RPMI8226 (cell line): ENCODE measurements around the gene PLSCR5.

Experiments used
- DNase-seq: peaks from one replicate; pipeline ENCODE4 v3.0.0-alpha.2; 2015

Gene PLSCR5

DNA sequence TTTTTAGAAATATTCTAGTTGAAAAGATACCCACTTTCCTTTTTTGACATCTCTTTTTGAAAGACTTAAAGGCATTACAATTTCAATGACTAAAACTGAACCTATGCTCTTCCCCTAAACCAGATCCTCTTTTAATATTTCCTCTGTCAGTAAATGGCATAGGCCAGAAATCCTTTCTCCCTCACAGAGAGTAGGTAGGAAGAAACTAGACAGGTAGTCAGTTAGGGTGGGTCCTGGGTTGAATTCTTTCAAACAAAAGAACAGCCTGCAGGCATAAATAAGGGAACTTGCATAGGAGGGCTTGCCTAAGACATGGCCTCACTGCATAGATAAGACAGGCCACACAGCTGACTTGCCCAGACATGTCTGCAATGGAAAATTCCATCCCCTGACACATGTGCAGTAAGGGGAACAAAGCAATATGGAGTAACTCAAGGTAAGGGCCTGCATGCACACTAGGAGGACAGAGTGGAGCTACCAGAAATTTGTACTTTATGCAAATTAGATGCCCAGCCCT is 23.1 kb downstream of the PLSCR5 start:
- no peak for DNase-seq

DNA sequence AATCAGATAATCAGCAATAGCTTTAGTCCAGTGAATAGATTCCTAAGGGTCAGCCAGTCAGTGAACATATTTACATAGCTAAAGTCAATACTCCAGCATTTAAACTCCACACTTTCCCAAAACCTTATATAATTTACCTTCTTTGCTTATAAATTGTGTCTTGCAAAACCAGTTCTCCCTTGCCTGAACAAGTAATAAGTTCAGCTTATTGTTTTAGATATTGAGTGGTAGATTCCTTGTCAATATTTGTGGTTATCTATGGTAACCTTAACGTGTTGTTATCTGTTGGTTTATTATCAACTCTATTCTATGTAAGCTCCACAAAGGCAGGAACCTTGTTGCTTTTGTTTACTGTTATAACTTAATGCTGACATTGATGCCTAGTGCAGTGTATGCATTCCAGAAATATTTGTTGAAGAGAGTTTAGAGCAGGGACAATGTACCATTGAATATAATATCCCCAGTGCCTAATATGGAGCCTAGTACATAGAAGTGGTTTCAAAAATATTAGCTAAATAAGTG is 24.0 kb downstream of the PLSCR5 start:
- DNase-seq: no peak

DNA sequence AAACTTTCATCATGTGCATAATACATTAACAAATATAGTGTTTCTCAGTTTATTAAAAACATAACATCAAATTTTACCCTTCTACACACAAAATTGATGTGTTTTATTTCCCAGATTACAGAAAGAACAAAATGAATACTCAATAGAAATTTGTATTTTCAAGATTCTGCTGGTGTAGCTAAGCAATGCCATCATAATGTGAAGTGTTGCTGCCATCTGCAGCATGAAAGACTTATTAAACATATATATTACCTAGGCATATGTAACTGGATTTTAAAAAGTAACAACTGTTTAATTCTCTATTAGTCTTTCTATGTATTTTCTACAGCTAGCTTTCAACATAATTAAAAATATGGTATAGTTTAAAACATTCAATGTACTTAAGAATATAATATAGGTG is 27.5 kb downstream of the PLSCR5 start:
- peak; percentile 24 for DNase-seq

DNA sequence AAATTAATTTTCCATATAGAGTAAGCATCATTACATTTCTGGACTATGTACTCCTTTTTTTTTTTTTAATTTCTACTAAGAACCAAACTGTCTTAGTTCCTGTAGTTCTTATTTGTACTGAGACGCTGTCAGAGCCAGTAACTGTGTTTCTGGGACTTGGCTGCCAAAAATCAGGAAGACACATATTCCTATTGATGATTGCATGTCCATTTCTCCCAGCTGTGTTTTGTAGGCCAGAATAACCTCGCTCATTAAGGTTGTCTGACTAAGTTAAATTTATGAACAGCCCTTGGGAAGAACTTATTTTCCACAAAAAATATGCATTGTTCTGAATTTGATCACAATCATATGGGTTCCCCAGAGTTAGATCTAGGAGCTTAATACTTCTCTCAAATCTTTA is 29.5 kb downstream of the PLSCR5 start:
- DNase-seq: no peak

DNA sequence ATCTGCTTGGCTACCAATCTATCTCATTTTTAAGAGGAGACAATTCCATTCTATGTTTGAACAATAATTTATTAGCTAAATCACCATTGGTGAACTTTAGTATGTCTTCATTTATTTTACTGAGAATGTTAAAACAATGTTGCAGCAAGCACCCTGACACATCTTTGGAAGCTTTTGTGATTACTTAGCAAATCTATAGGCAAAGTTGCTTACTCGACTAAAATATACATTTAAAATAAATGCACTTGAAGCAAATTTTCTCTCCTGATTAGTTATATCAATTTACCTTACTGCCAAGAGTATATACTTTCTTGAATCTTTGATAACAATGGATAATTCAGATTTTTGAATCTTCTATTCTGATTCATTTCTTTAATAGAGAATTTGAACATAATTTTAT is 31.0 kb downstream of the PLSCR5 start:
- no peak for DNase-seq

DNA sequence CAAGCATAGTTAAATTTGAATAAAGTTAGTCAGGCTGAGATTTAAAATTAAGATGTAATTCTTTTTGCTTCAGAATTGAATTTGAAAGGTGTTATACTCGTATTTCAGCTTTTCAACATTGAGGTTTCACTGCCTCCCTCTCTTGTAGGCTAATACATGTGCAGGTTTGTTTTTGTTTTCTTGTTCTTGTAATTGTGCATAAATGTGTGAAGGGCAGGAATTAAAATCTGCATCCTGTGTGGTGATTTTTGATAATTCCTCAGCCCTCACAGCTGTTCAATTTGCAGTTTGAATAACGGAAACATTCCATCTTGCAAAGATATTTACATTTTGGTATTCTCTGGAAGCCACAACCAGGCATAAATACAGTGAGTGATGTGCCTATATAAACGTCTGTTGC is 35.8 kb downstream of the PLSCR5 start:
- DNase-seq: no peak

DNA sequence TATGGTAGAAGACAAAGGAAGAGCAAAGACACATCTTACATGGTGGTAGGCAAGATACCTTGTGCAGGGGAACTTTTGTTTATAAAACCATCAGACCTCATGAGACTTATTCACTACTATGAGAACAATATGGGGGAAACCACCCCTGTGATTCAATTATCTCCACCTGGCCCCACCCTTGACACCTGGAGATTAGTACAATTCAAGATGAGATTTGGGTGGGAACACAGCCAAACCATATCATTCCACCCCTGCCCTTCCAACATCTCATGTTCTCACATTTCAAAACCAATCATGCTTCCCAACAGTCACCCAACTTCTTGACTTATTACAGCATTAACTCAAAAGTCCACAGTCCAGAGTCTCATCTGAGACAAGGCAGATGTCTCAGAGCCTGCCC is 39.0 kb downstream of the PLSCR5 start:
- no peak for DNase-seq

DNA sequence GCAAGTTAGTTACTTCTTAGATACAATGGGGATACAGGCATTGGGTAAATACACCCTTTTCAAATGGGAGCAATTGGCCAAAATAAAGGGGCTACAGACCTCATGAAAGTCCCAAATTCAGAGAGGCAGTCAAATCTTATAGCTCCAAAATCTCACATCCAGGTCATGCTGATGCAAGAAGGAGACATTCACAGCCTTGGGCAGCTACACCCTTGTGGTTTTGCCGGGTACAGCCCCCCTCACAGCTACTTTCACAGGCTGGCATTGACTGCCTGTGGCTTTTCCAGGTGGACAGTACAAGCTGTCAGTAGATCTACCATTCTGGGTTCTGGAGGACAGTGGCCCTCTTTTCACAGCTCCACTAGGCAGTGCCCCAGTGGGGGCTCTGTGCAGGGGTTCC is 43.3 kb downstream of the PLSCR5 start:
- no peak for DNase-seq

DNA sequence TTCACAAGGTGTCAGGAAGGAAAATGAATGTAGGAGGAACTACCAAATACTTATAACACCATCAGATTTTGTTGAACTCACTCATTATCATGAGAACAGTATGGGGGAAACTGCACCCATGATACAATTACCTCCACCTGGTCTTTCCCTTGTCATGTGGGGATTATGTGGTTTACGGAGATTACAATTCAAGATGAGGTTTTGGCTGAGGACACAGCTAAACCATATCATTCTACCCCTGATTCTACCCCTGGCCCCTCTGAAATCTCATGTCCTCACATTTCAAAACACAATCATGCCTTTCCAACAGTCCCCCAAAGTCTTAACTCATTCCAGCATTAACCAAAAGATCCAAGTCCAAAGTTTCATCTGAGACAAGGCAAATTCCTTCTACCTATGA is 43.7 kb downstream of the PLSCR5 start:
- no peak for DNase-seq

DNA sequence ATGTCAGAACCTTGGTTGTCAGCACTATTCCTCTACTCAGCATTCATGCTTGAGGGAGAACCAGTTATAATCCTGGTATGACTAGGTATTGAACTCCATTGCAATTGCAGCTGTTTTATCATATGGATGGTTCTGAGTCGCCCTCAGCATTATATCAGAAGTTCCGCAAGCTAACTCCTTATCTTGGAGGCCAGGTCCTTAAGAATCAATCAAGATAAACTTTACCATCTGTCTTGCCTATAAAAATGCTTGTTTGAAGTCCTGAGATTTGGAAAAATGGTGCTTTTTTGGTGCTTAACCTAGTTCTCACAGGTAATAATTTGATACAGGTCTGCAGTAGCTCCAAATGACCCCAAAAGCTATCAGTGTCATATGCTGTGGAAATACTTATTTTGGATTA is 44.5 kb downstream of the PLSCR5 start:
- no peak for DNase-seq

DNA sequence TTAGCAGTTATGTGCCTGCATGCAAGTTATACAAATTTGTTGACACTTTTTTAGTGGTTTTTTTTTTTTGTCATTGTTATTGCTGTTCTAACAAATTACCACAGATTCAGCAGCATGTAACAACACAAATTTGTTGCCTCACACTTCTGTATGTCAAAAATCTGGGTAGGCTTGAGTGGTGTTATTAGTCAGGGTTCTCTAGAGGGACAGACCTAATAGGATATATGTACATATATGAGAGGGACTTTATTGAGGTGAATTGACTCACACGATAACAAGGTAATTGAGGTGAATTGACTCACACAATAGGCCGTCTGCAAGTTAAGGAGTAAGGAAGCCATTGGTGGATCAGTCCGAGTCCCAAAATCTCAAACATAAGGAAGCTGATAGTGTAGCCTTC is 45.8 kb downstream of the PLSCR5 start:
- no peak for DNase-seq

DNA sequence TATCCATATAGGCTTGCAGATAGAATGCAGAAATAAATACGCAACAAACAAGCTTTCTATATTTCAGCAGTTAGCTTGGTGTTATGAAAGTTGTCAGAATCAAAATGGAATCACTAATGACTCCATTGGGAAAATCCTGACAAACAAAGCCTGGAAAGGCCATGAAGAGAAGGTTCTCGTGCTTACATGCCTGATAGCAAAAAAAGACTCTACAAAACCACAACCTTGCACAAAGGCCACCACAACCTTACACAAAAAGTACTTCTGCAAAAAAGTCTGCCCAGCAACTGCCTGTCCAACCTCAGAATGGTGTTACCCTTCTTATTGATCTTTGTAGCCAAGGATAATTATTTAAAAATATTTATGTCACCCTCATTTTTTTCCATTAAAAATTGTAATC is 46.4 kb downstream of the PLSCR5 start:
- DNase-seq: no peak

DNA sequence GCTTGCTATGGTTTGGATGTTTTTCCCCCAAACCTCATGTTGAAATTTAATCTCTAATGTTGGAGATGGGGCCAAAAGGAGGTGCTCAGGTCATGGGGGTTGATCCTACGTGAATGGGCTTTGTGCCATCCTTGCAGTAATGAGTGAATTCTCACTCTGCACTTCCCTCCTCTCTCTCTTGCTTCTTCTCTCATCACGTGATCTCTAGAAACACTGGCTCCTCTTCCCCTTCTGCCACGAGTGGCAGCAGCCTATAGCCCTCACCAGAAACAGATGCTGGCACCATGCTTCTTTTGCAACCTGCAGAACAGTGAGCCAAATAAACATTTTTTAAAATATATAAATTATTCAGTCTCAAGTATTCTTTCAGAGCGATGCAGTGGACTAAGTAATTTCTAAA is 47.4 kb downstream of the PLSCR5 start:
- no peak for DNase-seq

DNA sequence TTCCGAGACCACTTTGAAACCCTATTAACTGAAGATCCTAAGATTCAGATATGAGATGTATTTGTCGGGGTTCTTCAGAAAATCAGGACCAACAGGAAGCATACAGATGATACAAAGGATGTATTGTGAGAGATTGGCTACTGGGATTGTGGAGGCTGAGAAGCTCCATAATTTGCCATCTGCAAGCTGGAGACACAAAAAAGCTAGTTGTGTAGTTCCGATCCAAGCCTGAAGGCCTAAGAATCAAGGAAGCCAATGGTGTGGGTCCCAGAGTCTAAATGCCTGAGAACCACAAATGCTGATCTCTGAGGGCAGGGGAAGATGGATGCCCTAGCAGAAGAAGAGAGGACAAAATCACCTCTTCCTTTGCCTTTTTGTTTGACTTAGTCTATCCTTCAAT is 49.8 kb downstream of the PLSCR5 start:
- DNase-seq: no peak

DNA sequence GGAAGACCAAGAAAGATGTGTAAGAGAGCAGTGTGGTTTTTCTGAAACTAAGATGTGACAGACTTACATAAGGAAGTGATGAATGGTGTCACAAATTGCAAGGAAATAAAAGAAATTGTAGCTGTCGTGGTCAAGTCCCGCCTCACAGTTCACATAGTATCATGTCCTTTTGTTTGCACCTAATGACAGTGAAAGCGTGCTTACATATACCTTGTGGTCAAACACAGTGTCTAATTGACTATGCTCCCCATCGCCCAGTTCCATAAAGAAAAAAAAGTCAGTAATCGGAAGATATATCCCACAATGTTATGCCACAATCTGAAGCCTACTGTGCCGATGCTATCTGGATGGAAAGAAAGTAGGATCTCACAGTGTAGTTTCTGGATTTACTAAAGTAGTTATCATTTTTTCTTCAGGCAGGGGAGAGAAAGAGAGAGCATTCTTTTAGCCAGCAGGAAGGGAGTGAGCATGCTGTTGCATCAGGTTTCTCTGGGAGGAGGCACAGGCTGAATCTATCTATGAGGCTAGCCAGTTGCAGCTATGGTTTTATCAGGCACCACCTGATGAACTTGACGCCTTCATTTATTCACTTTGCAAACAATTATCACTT is 50.9 kb downstream of the PLSCR5 start:
- DNase-seq: no peak

DNA sequence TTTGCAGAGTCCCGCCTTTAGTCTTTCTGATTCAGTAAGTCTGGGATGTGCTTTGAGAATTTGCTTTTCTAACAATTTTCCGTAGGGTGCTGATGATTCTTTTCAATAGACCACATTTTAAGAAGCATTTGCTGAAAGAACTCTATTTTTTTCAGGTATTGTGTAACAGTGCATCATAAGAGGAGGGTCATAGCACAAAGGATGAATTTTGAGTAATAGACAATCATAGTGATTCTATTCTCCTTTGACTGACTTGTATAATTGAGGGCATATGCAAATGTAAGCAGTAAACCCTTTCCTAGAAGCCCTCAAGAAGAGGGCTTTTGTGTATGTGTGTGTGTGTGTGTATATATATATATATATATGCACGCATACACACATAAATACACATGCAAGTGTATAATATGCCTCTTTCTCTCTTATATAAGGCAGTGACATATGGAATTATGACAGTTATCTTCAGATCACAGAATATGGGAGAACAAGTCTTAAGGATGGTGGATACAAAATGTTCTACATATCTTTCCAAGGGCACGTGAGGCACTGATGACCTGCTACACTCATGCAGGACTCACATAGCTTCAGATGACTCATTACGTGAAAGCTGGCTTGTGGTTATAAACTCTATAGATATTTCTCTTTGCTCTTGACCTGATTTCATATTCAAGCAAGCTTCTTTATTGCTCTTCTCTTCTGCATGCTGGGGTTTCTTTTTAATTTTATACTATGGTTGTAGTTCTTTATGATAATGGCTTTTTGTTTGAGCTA is 54.2 kb downstream of the PLSCR5 start:
- no peak for DNase-seq

DNA sequence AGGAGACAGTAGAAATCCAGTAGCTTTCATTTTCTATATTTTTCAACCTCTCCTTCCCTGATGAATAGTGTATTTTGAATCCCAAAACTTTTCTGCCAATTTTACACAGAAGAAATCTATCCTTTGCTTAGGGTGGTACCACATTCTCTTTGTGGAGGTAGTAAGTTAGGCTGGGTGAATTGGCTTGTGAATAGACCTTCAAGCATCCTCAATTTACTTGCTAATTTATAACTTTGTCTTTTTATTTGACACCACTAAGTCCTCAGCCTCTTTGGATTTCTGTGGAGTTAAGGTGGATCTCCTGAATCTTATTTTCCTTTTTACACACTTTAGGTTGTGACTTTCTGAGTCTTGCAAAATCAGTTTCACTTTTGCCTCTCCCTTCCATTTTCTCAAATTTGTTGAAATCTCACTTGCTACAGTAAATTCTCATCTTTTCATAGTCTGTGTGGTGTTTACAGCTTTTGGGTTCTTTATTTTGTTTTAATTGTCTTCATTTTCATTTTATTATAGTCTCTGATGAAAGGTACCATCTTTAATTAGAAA is 55.0 kb downstream of the PLSCR5 start:
- no peak for DNase-seq

DNA sequence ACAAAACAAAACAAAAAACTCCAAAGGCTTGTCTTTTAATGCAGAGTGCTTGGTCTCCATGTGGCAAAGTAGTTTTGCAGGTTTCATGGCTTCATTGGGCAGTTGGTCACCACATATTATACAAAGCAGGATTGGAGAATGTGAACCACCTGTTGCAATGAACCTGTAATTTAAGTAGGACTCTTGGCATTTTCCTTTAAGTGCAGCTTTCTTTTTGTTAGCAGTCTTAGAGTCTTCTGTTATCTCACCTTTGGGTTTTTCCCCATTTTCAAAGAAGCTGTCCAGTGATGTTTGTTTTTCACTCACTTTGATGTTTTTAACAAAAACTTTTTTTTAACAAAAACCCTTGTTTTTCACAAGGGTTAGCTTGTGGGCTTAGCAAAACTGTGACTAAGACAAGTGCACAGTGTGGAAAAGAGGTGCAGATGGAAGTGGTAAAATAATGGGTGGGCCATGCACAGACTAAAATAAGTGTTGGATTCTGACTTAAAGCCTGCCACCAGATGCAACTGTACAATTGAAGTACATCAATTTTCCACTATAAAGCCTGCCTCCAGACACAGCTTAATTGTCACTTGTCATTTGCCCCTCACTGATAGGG is 57.8 kb downstream of the PLSCR5 start:
- no peak for DNase-seq

DNA sequence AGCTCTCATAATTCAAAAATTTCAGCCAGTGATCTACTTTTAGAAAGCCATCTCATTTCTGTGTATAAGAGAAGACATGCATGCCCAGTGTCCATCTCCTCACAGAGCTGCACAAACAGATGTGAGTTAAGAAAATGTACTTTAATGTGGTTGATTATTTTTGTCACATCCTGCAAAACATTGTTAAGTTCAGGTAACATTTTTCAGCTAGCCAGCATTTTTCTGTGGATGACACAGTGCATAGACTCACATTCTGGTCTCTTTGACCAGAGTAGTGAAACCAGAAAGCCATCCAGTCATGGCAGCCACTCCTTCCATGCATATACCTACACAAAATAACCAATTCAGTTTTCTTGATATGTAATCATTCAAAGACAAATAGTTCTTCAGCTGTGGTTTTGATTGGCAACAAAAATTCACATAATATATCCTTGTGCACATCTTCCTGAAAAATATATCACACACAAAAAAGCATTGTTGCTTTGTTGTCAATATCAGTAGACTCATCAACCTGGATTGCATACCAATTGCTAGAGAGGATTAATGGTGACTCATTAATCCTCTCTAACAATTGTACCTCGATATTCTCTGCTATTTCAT is 58.7 kb downstream of the PLSCR5 start:
- DNase-seq: peak; percentile 17

DNA sequence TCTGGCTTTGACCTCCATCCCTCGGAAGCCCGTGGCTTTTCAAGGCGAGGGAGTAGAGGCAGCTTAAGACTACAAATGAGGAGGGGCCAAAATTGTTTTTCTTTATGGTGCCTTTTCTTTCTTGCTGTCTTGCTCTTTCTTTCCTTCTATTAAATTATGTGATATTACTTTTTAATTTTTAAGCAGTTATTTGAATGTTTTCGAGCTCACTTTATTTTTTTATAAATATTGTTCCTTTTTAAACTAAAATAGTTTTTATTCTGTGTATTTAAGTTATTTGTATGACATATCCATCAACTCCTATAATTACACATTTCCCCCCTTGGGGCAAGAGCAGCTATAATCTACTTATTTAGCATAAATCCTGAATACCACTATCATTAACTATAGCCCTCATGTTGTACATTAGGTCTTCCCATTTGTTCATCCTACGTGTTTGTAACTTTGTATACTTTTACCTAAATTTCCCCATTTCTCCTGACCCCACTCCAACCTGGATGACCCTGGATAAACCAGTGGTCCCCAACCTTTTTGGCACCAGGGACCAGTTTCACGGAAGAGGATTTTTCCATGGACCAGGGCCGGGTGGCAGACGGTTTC is 60.1 kb downstream of the PLSCR5 start:
- DNase-seq: no peak

DNA sequence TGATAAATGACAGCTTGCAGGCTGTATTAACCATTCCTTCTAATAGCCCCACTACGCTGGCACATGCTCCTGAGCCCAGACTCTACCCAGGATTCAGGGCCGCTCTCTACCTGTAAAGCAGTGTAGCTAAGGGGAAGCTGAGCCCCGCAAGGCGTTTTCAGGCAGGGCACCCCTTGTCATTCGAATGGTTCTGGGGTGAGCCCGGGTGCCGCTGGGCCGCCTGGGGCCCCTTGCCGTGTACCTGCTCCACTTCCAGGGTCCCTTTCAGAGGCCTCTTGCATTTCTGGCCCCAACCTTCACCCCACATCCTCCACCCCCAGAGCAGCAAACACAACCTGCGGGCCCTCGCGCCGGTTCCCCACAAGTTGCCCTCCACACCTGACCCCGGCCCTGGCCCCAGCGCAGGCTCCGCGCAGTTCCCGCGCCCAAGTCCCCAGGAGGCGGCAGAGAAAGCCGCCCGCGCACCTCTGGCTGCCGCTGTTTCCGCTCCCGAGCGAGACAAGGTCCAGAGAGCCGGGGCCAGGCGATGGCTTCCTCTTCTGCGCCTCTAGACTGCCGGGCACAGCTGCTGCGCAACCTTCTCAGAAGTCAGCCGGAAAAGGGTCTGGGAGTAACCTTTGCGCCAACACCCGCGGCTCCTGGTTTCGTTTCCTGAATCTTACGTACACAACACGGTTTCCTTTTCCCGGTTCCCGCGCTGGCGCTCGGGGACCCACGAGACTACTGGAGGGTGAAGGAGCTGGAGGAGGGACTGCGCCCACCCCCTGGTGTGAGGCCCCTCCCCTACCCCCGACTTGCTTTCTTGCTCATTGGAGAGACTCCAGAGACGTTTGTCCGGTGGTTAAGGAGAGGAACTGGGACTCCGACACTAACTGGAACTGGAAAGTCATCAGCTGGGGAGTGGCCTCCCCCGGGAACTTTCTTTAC is 60.9 kb downstream of the PLSCR5 start, which contains the start of gene PLSCR1:
Gene PLSCR1 (minus strand): TSS at position 606 of the 927 bp plus-strand sequence. CDS start 8,055 bp downstream, outside the sequence.
- DNase-seq: peak; percentile 89
